GM18909 (cell line): ENCODE data around the gene HS3ST6.
"Not testable (repeated sequence)": the region's sequence is repeated elsewhere in the genome, so short reads cannot be mapped to it uniquely, and the experiment has no call there.

Experiments used
- ATAC-seq: cut with Tn5 transposase; IDR thresholded peaks from one replicate; pipeline ENCODE4 v1.9.1; 2021; ENCODE audit warnings: mild to moderate bottlenecking; ENCODE audit not compliant: unreplicated experiment, poor library complexity

HS3ST6 gene

DNA sequence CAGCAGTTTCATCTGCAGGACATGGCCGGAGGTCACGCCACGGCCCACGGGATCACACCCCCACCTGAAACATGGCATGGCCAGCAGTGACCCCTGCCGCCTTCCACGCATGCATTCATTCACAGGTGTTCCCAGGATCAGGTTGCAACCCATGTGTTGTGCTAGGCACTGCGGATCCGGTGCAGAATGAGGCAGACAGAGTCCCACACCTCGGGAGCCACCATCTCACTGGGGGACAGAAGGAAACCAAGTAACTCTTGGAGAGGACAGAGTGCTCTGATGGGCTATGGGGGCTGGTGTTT, 29.1 kb upstream of the HS3ST6 start:
- no peak for ATAC-seq

DNA sequence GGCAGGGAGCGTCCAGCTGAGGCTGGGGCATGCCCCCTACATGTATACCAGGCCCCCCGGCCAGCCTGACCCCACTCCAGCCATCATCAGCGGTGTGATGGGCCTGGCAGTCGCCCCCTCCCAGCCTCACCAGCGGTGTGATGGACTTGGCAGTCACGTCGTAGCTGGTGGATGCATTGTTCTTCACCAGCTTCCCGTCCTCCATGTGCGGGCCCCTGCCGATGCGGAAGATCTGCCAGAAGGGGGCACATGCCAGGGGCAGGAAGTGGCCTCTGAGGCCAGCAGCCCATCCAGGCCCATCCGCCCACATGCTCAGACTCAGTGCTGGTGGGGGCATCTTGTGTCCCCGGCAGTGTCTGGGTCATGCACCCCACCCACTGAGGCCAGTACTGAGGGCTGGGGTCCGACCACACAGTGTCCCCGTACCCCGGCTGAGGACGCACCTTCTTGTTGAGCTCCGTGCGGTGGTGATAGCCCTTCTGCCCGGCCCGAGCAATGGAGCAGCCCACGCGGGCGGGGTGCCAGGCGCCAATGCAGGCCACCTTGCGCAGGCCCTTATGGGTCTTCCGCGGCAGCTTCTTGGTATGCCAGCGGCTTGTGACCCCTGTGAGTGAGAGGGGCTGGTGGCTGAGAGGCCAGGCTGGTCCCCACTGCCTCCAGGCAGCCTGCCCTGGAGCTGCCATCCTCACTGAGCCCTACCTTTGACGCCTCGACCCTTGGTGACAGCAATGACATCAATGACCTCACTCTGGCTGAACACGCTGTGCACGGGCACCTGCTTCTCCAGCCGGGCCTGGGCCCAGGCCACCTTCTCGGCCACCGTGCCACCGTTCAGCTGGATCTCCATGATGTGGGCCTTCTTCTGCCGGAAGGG, 28.5 kb upstream of the HS3ST6 start:
- no peak for ATAC-seq

DNA sequence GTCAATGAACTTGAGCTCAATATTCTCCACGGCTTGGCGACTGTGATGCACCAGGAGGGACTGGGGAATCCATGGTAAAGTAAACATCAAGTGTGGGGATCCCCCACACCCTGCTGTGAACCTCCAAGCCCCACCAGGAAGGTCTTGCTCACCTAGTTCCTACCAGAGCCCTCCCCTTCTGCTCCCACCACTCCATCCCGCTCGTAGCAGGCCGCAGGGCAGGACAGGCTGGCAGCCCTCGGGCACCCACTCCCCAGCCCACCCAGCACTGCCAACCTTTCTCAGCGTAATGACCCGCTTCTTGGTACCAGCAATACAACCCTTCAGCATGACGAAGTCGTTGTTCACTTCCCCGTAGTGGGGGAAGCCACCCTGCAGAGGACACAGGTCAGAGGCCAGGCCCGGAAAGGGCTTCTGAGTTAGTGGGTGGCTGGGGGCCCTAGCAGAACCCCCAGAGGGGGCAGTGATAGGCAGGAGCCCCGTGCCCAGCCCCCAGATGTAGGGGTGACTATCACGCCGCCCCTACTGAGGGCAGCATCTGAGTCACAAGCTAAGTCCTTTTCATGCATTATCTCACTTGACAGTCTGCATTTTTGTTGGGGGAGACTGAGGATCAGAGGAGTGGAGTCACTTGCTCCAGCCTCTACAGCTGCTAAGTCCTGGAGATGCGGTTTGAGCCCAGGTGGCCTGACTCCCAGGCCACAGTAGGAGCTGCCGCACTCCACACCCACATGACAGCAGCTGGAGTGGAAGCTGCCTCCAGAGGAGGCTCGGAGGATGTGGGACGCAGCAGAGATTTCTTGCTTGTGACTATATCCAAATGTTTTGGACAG, 27.6 kb upstream of the HS3ST6 start:
- no peak for ATAC-seq

DNA sequence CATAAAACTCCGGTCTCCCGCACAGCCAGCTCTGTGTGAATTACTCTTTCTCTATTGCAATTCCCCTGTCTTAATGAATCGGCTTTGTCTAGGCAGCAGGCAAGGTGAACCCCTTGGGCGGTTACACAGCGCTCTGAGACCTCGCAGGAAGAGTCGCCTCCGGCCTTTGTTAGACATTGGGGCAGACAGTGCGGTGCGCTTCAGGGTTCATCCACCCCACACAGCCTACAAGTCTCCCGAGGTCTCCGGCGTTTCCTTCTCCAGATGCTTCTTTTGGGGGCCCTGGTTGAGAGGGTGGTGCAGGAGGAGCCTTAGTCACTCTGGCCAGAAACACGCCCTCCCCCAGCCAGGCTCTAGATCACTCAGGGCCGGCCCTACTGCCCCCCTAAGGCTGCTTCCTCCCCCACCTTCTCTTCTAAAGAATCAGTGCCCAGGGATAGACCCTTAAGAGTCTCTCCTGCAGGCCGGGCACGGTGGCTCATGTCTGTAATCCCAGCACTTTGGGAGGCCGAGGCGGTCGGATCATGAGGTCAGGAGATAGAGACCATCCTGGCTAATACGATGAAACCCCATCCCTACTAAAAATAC, 26.5 kb upstream of the HS3ST6 start:
- no peak for ATAC-seq

DNA sequence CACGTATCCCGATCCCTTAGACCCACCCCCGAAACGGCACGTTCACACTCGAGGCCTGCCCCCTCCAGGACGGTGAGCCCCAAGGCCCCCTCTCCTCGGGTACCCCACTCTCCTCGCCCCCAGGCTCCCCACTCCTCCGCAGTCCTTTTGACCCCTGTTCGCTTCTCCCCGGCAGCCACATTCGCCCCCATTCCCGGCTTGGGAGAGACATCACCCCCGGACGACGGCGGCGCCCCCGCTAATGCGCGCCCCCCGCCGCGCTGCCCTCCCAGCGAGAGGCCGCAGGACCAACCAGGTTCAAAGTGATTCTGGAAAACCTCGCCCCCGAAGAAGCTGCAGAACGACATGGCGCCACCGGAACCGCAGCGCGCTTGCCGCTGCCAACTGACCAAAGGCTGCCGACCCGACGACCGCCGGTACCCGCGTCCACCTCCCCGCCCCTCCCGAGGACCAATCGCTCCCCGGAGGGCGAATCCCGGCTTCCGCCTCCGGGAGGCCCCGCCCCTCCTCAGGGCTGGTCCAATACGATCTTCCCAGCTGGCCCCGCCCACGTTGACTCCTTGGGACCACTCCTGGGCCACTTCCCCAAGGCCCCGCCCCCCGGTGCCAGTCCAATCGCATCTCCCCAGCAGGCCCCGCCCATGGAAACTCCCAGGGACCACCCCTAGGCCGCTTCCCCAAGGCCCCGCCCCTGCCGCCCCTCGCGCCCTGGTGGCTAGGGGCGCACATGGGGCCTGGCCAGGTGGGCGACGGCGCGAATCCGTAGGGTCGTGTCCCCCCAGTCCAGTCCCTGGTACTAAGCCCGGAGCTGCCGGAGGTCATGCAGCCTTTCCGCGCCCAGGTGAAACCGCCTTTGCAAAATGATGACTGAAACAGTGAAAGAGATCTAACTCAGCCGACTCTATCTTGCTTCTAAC, 24.9 kb upstream of the HS3ST6 start, which contains the start of gene MSRB1:
Gene MSRB1 (minus strand): TSS at position 390 of the 917 bp plus-strand sequence. CDS start 43 bp downstream, at position 347.
- ATAC-seq, result peak; percentile 91

DNA sequence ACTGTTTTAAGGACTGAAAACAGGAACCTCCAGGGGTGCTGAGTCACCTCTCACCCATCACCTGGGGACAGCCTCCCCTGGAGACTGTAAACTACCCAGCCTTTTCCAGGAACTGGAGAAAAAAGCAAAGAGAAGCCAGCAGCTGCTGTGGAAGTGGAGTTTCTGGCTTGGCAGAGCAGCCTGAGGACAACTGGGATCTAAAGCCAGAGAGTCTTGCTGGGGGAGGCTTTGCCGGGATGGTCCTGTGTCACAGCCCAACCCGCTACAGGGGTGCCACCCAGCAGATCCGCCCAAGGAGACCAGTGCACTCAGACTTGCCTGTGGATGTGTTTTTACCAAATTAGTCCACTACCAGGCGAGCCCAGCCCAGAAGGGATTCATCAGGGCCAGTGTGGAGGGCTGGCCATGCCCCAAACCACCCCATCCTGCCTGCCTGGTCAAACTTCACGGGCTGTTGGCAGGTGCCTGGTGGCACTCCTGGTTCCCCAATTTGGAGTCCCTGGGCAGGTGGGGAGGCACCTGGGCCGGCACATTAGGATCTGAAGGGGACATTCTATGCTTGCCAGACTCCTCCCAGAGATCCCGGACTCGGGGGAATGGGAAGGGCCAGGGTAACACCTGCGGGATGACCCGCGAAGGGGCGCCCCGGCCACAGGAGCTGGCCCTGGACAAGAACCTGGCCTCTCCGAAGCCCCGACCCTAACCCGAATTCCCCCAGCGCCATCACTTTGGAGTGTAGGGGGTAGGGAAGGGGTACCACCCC, 24.0 kb upstream of the HS3ST6 start:
- no peak for ATAC-seq

DNA sequence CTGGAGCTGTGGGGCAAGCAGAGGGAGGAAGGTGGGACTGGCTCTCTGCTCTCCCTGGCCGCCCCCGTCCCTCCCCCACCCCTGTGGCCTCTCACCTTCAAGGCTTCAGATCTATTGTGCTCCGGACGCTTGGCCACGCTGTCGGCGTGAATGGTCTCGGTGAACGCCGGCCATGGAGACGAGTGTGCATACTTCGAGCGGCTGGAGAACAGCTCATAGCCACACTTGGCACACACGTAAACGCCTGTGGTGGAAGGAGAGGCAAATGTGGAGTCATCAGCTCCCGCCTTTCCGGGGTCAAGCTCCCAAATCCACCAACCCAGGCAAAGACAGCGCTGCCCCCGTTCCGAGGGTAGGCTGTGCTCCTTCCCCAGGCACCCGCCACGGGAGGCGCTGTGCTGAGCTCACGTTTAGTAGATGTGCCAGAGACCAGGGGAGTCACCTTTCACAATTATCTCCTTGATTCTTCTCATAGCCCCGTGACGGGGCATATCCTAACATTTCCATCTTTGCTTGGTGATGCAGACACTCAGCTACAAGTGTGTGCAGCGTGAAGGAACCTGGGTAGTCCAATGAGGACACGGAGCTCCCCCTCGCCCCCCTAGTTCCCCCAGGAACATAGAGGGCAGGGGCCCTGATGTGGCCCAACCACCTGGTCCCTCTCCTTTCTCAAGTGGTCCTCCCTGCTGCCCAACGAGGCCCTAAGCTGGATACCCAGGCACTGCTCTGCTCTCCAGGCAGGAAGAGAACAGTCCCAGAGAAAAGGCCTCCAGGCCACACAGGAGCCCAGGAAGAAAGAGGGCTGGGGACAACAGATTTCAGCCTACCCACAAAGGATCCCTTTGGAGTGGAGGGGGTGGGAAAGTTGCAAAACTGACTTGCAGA, 23.2 kb upstream of the HS3ST6 start:
- no peak for ATAC-seq

DNA sequence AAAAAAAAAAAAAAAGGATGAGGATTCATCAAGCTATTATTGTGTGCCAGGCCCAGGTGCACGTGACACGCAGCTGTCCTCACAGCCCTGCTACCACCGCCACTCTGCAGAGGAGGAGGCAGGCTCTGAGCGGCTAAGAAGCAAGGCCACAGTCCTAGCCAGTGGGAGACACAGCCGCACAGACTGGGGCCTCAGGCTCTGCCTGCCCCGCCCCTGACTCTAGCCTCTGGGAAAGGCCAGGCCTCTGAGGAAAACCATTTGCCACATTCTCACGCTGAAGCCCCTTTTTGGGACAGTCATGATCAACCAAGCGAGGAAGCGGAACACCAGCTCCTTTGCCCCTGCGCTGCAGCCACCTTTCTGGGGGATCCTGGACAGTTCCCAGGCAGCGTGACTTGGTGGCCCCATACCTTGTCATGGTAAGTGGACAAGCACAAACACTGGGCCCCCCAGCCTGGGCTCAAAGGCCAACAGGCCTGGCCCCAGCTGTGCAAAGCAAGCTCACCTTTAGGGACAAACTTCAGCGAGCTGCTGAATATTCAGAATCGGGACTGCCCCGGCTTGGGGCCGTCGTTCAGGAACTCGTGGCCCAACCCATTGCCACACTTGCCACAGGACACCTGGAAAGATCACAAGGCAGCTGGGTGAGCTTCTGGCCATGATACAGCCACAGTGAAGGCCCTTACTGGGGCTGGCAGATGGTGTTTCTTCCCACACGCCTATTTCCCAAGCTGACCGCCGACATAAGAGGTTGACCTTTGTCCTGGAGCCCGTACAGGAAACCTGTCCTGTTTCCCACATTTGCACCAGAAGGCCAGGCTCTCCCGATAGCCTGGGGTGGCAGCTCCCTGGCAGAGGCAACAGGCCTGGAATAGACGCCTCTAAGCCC, 22.3 kb upstream of the HS3ST6 start:
- no peak for ATAC-seq

DNA sequence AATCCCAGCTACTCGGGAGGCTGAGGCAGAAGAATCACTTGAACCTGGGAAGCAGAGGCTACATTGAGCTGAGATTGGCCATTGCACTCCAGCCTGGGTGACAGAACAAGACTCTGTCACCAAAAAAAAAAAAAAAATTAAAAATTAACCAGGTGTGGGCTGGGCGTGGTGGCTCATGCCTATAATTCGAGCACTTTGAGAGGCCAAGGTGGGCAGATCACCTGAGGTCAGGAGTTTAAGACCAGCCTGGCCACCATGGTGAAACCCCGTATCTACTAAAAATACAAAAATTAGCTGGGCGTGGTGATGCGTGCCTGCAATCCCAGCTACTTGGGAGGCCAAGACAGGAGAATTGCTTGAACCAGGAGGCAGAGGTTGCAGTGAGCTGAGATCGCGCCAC, 21.6 kb upstream of the HS3ST6 start:
- ATAC-seq, result not testable (repeated sequence)

DNA sequence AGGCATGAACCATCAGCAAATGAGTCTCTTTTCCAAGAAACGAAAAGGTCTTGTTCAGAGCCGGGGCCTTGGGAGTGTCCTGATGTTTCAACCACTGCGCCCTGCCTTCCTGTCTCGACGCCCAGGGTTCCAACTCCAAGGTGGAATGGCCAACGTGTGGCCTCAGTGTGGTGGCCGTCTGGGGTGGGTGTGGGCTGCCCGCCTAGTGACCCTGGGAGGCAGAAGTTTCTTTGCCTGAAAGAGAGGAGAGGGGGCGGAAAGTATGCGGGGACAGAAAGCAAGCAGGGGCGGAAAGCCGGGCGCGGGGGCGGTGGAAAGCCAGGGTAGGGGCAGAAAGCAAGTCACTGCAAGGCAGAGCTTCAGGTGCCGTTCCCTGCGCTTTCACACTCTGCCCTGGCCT, 20.7 kb upstream of the HS3ST6 start:
- no peak for ATAC-seq

DNA sequence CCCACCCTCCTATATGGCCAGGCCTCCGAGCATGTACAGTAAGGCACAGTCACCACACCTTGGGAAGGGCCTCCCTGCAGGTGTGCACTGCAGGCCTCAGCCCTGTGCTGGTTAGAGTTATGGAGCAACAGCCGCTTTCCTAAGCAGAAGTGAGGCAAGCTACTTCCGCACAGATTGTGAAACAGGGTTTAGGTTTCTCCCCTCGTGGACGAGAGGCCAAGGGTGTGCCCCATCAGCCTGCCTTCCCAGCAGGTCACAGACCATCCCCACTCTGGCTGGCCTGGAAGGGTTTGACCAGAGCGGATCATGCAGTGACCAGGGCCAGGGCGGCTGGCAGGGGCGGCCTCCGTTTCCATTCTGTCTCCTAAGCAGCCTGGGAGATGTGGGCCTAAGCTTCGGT, 20.1 kb upstream of the HS3ST6 start:
- no peak for ATAC-seq

DNA sequence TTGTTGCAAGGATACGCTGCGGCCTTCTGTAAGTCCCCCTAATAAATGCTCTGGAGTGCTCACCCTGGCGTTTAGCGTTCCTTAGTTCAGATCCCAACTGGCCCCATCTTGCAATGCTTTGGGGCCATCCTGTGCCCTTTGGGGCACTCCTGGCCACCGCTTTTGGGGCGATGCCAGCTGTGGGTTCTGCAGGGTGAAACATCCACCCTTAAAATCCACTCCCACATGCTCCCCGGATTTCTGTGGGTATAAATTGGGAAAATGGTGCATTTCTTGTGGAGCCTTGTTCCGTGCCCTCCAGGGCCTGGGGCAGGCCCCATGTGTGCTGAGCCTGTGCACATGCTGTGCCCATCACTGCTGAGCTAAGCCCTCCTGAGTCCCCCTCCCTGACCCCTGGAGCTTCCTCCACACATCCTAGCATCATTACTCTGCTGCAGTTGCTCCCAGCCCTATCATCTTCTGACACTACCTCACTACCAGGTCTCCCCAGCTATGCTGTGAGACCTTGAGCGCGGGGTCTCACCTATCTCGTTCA, 18.8 kb upstream of the HS3ST6 start:
- no peak for ATAC-seq

DNA sequence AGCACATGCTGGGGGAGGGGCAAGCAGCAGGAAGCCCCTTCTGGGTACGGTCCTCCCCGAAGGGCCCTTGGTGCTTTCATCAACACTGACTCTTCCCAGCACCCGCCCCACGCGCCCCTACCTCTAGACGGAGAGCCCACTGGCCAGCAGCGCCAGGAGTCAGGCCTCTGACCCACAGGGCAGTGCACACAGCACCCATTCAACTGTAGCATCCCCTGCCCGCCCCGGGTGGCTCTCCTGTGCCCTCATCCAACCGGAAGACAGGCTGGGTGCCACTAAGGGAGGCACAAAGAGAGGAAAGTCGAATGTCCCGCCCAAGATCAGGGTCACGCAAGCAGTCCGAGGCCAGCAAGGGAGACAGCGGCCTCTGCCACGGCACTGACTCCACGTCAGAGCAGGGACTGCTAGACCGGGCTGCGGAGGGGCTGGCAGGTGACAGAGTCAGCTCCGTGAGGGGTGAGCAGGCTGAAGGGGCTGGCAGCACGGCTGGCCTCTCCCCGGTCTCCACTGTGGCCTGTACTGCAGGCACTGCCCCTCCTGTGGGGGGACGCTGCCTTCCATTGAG, 15.0 kb upstream of the HS3ST6 start:
- no peak for ATAC-seq

DNA sequence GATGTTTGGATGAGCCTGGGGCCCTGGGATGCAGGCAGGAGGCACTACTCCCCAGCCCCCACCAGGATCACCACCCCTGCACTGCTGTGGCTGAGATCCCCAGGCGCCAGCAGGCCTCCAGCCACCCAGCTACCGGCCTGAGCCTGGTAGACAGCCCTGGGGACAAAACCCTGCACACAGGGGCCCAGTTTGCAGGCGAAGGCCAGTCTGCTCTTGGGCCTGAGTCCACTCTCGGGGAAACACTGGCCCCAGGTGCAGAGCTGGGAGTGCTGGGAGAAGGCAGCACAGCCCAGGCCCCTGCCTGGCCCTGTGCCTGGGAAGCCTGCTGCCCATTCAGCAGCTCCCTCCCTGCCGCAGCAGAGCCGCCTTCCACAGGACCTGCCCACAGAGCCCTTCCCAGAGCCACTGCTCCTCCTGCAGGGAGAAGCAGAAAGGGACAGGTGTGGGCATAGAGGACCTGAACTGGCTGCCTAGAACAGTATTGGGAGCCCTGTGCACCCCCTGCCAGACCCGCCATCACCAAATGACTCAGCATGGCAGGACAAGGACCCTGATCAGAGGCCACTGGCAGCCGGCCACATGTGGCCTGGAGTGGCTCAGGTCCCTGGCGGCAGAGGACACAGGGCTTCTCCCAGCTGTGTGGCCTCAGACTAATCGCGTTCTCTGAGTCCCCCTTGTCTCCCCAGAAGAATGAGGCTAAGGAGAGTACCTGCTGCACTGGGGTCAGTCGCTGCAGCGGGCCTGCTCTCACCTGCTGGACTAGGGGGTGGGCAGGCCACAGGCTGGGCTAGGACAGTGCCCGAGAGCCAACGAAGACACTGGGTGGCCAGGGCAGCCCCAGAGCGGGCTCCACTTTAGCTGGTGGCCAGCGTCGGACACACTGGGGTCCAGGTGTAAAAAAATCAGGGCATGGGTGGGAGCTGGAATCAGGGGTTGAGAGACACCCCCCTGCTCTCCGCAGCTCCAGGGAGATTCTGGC, 14.1 kb upstream of the HS3ST6 start:
- ATAC-seq, result no peak

DNA sequence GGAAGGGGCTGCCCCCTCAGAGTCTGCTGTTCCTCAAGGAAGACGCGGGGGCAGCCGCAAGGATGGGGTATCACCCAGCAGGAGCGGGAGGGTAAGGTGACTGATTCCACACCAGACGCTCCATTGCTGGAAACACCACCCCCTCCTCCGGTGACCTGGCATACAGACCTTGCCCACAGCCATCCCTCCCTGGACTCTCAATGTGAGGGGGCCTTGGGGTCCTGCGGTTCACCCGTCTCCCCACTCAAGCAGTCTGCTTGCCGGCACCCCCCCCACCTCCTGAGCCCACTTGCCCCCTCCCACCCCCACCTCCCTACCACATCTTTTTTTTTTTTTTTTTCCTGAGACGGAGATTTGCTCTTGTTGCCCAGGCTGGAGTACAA, 12.1 kb upstream of the HS3ST6 start:
- no peak for ATAC-seq
